MG63 (cell line): ENCODE measurements around the gene MS4A6E. TPM values are rescaled to one million over a fixed set of nuclear protein-coding genes. Genes with fewer than 3 reads are reported as not detected.

Experiments
- total RNA-seq: library from RNA; depleted of rRNA; stranded (reverse); fragments of >200 nt; shearing (Covaris generic); gene quantifications from 2 replicates; pipeline ENCODE4 v1.2.3, GENCODE V29; 2014; ENCODE audit warnings: low replicate concordance; rRNA removed

Gene MS4A6E
- total RNA-seq, 1 experiment from 2014 or later, result not detected

Other genes starting within 250 kb of the MS4A6E start
- gene MS4A2, start 238.6 kb upstream of the MS4A6E start, total RNA-seq, result not detected in 2 replicates
- not detected in 2 replicates for gene MS4A6A, start 144.2 kb upstream of the MS4A6E start, total RNA-seq
- not detected in 2 replicates for gene MS4A4E, start 84.1 kb upstream of the MS4A6E start, total RNA-seq
- gene MS4A4A, start 46.6 kb upstream of the MS4A6E start, total RNA-seq, result not detected in 2 replicates
- not detected in 2 replicates for gene MS4A7, start 51.3 kb downstream of the MS4A6E start, total RNA-seq
- not detected in 2 replicates for gene MS4A14, start 69.2 kb downstream of the MS4A6E start, total RNA-seq
- gene MS4A5, start 102.3 kb downstream of the MS4A6E start, total RNA-seq, result not detected in 2 replicates
- gene MS4A1, start 128.6 kb downstream of the MS4A6E start, total RNA-seq, result not detected in 2 replicates
- not detected in 2 replicates for gene MS4A12, start 165.5 kb downstream of the MS4A6E start, total RNA-seq
- gene MS4A13, start 188.1 kb downstream of the MS4A6E start, total RNA-seq, result not detected in 2 replicates